ENCODE measurements around the gene INHA. TPM values are rescaled to one million over a fixed set of nuclear protein-coding genes. Genes with fewer than 3 reads are reported as not detected.

The INHA gene
- total RNA-seq, 1 donor from 2014 or later = not detected

DNA sequence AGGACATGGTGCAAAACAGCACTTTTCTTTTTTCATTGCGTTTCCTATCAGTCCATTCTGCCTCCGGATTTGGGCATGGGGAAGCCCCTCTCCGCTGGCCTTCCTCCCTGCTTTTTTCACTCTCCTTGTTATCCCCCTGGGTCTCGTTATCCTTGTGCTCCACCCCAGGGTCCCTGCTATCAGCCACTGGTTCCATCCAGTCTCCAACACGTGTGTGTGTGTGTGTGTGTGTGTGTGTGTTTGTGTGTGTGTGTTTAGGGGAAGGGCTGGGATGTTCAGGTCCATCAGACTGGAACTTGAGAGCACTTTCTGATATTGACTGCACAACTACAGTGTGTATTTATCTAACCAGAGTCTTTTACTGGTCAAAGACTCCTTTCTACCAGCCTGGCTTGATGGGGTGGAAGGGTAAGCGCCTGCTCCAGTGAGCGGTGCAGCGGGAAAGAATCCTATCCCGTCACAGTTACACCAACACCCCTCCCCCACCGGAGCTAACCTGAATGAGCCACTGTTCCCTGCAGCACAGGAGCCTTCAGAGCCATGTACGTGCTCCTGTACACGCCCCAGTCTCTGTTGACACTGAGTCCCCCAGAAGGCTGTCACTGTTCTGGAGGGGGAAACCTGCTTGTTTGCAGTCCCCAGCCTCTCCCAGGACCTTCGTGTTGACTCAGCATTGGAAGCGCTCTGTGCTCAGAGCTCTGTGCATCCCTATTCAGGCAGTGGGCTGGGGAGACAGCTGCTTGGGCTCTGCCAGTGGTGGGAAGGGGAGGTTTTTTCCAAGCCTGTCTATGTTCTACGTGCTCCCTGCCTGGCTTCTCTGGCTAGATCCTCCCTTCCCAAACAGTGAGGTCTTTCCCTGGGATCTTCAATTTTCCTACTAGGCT is 4.6 kb downstream of the INHA start:
- Mint-ChIP-seq H3K36me3 (ENCODE audit: low read depth) (no peaks in the 10 kb centered on the region), H3K4me3 (no peak overlapping the region), H3K27ac (no peak overlapping the region), H3K9me3 (no peaks in the 10 kb centered on the region), H3K27me3 (ENCODE audit: insufficient read depth) (peaks cover 24% of the 10 kb centered on the region), H3K4me1 (ENCODE audit: low read depth) (no peaks in the 10 kb centered on the region)
- no peak for DNase-seq (ENCODE audit: low spot score)
- intact Hi-C loops (cut with micrococcal nuclease) = no loop called here

DNA sequence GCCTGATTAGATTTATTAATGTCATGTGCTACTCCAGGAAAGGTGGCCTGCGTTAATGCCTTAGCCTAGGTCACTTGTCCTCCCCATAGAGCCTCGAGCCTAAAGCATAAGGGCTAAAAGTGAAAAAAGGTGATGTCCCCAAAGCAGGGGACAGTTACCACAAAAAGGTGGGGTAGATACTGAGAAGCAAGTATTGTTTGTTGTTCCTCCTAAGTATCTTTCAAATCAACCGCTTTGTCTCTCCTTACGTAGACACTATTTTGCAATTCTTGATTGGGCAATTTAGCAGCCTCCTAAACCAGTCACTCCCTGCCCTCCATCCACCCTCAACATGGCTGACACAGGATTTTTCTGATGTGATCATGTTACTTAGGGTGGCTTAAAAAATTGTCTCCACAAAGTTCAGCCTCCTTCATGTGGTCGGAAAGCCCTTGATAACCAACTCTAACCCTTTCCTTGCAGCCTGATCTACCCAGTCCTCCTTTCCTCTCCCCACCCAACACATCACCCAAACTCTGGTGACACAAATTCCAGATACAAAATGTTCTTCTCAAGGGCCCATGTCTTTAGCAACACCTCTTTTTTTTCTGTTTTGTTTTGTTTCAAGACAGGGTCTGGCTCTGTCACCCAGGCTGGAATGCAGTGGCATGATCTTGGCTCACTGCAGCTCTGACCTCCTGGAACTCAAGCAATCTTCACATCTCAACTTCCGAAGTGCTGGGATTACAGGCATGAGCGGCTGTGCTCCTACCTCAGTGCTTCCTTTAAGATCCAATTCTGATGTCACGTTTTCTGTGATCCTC is 6.9 kb downstream of the INHA start:
- no peaks in the 10 kb centered on the region for H3K4me1 Mint-ChIP-seq (ENCODE audit: low read depth)
- DNase-seq (ENCODE audit: low spot score) = no peak
- intact Hi-C loops (cut with micrococcal nuclease) = no loop called here
- H3K4me3 Mint-ChIP-seq = no peak overlapping the region
- no peaks in the 10 kb centered on the region for H3K9me3 Mint-ChIP-seq
- no peaks in the 10 kb centered on the region for H3K36me3 Mint-ChIP-seq (ENCODE audit: low read depth)
- peaks cover 10% of the 10 kb centered on the region for H3K27me3 Mint-ChIP-seq (ENCODE audit: insufficient read depth)
- H3K27ac Mint-ChIP-seq = no peak overlapping the region

DNA sequence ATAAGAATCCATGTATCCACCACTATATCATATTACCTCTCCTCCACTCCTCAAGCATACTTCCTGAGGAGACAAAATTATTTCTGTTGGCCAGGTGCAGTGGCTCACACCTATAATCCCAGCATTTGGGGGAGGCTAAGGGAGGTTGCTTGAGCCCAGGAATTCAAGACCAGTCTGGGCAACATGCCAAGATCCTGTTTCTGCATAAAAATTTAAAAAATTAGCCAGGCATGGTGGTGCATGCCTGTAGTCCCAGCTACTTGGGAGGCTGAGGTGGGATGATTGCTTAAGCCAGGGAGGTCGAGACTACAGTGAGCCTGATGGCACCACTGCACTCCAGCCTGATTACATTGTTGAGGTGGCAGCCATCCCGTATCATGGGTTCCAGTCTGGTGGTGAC is 9.2 kb downstream of the INHA start:
- H3K9me3 Mint-ChIP-seq = no peaks in the 10 kb centered on the region
- DNase-seq (ENCODE audit: low spot score) = no peak
- H3K4me1 Mint-ChIP-seq (ENCODE audit: low read depth) = no peaks in the 10 kb centered on the region
- intact Hi-C loops (cut with micrococcal nuclease) = no loop called here
- H3K36me3 Mint-ChIP-seq (ENCODE audit: low read depth) = no peaks in the 10 kb centered on the region
- peaks cover 11% of the 10 kb centered on the region for H3K27me3 Mint-ChIP-seq (ENCODE audit: insufficient read depth)
- H3K27ac Mint-ChIP-seq = no peak overlapping the region
- H3K4me3 Mint-ChIP-seq = no peak overlapping the region

DNA sequence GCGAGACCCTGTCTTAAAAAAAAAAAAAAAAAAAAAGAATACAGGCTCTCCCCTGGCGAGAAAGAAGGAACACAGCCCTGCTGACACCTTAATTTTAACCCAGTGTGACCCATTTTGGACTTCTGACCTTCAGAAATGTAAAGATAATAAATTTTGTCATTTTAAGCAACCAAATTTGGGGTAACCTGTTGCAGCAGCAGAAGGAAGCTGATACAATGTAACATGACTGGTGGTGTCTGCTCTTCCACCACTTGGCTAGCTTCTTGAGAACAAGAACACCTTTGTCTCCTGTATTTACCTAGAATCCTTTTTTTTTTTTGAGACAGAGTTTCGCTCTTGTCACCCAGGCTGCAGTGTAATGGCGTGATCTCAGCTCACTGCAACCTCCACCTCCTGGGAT is 19.0 kb downstream of the INHA start:
- Mint-ChIP-seq H3K4me3 (no peak overlapping the region), H3K9me3 (no peaks in the 10 kb centered on the region), H3K27ac (no peak overlapping the region), H3K27me3 (ENCODE audit: insufficient read depth) (peaks cover 5% of the 10 kb centered on the region), H3K36me3 (ENCODE audit: low read depth) (no peaks in the 10 kb centered on the region), H3K4me1 (ENCODE audit: low read depth) (no peaks in the 10 kb centered on the region)
- intact Hi-C loops (cut with micrococcal nuclease) = no loop called here
- DNase-seq (ENCODE audit: low spot score) = no peak

DNA sequence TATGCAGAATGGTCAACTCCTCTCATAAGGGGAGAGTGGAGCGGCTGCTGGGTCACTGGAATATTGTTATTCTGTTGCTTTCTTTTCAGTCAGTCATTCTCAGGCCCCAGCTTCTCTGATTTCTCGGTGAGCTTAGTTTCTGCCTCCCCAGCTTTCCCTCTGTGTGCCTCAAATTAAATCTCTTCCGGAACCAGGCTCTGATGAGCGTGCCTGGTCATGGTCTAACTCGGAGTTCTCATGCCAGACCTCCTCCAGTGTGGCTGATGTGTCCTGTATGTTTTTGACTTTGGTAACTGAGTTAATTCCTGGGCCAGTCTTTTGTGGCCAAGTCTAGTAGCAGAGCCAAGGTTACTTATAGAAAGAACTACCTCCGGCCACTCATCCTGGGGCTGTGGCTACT is 20.6 kb downstream of the INHA start:
- no peaks in the 10 kb centered on the region for H3K9me3 Mint-ChIP-seq
- intact Hi-C loops (cut with micrococcal nuclease) = no loop called here

DNA sequence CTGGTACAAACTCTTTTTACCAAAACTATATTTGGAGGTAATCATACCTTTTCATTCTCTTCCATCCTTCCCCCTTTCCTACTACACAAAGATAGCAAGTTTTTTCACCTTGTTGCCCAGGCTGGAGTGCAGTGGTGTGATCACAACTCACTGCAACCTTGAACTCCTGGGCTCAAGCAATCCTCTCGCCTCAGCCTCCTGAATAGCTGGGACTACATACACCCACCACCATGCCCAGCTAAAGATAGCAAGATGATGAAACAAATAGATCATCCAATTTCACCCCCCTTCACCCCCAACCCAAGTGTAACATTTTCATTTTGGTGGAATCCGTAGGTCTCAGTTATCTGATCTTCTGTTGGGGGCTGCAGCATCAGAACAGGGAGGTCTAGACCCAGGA is 21.0 kb downstream of the INHA start:
- no peak overlapping the region for H3K4me3 Mint-ChIP-seq
- peaks cover 11% of the 10 kb centered on the region for H3K4me1 Mint-ChIP-seq (ENCODE audit: low read depth)
- H3K27me3 Mint-ChIP-seq (ENCODE audit: insufficient read depth) = peaks cover 2% of the 10 kb centered on the region
- no peaks in the 10 kb centered on the region for H3K9me3 Mint-ChIP-seq
- DNase-seq (ENCODE audit: low spot score) = no peak
- H3K27ac Mint-ChIP-seq = no peak overlapping the region
- intact Hi-C loops (cut with micrococcal nuclease) = no loop called here
- H3K36me3 Mint-ChIP-seq (ENCODE audit: low read depth) = no peaks in the 10 kb centered on the region

More for the DNA sequence above, 20.6 kb downstream of the INHA start:
- Mint-ChIP-seq H3K4me1 (ENCODE audit: low read depth) (peaks cover 8% of the 10 kb centered on the region), H3K36me3 (ENCODE audit: low read depth) (no peaks in the 10 kb centered on the region), H3K27me3 (ENCODE audit: insufficient read depth) (peaks cover 2% of the 10 kb centered on the region), H3K27ac (no peak overlapping the region), H3K4me3 (no peak overlapping the region)
- DNase-seq (ENCODE audit: low spot score) = no peak

DNA sequence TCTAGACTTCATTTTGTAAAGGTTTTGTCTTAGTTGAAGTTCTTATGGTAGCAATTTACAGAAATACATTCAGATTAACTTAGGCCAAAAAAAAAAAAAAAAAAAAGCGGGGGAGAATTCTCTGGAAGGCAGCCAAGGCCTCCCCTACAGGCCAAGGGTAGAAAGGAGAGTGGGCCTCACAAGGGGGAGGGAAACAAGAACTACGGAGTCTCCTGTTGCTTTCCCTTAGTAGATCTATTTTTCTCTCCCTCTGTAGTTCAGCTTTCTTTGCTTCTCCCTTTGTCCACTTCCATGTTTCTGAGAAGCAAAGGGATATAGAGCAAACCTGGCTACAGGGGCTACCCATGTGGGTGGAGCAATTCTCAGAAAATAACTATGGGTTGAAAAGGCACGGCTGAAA is 23.1 kb downstream of the INHA start:
- Mint-ChIP-seq H3K27ac (no peak overlapping the region), H3K9me3 (no peaks in the 10 kb centered on the region), H3K27me3 (ENCODE audit: insufficient read depth) (peaks cover 2% of the 10 kb centered on the region), H3K36me3 (ENCODE audit: low read depth) (peaks cover 2% of the 10 kb centered on the region), H3K4me3 (no peak overlapping the region), H3K4me1 (ENCODE audit: low read depth) (peaks cover 26% of the 10 kb centered on the region)
- DNase-seq (ENCODE audit: low spot score) = no peak
- intact Hi-C loops (cut with micrococcal nuclease) = loop anchor here (5.0 kb wide), 2 partner anchors 1028 to 1922 kb away; partner anchors contain the start of genes CNOT9 and USP37

DNA sequence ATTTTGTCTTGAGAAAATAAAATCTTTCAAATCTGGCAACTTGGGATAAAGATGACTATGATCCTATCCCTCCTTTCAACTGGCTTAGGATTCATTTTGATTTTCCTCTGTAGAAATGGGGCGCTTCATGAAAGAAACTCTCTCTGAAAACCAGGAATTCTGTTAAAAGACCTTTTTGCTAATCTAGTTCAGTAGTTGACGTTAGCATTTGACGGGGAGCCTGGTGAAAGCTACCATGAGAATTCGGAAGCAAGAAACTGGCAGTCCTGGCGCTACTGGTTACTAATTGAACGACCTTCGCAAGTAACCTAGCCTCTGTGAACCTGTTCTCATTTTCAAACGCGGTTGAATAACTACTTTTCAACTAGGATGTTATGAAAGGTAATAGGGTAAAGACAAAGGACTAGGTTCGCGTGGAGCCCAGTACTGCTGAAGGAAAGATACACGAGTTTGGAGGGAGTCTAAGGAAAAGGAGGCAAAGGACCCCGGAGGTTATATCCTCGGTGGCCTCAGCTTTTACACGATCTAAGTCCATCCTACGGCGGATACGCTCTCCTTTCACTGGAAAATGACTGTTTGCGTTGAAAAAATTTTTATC is 24.9 kb downstream of the INHA start:
- H3K4me3 Mint-ChIP-seq = peak overlapping the region; percentile 90
- H3K4me1 Mint-ChIP-seq (ENCODE audit: low read depth) = peaks cover 26% of the 10 kb centered on the region
- intact Hi-C loops (cut with micrococcal nuclease) = loop anchor here (1.0 to 5.0 kb wide), 10 partner anchors 45 to 1920 kb away; partner anchors contain the start of genes CHPF, CNOT9, DNAJB2 and GMPPA
- H3K27me3 Mint-ChIP-seq (ENCODE audit: insufficient read depth) = peaks cover 2% of the 10 kb centered on the region
- no peaks in the 10 kb centered on the region for H3K9me3 Mint-ChIP-seq
- peak overlapping the region; percentile 96 for H3K27ac Mint-ChIP-seq
- H3K36me3 Mint-ChIP-seq (ENCODE audit: low read depth) = peaks cover 6% of the 10 kb centered on the region
- no peak for DNase-seq (ENCODE audit: low spot score)

DNA sequence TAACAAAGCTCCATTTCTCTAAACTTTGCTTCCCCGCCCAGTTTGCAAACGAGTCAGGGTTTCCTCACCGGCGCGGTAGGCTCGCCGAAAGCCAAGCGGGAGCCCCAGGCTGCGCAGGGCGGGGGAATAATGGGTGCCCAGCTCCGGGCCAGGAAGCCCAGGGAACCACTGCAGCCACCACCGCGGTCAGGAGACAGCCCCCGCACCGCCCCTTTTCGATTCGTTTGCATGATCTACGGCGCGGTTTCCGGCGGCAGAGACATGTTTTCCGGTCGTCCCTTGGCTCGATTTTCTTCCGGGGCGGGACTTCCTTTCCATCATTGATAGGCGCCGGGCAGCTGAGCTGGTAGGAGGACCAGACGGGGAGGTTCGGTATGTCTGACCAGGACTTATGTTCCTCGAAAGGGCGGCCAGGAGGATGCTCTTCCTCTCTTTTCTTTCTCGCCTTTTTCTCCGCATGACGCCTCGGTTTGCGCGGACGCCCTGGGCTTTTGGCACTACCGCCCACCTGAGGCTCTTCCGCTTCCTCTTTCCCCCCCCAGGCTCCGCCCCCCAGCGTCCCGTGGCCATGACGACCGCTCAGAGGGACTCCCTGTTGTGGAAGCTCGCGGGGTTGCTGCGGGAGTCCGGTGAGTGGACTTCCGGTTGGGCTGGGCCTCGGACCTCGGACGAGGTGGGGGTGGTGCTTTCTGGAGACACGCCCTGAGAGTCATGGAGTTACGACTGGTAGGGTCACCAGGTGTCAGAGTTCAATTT is 25.6 kb downstream of the INHA start, which contains the start of gene STK11IP:
TSS of gene STK11IP (plus strand) at position 306 of the 756 bp plus-strand sequence. CDS start at position 569, 263 bp downstream.
- Mint-ChIP-seq H3K9me3 (no peaks in the 10 kb centered on the region), H3K4me3 (peak within 1 kb of the TSS; percentile 90), H3K4me1 (ENCODE audit: low read depth) (peaks cover 26% of the 10 kb centered on the region), H3K27me3 (ENCODE audit: insufficient read depth) (peaks cover 2% of the 10 kb centered on the region), H3K36me3 (ENCODE audit: low read depth) (peaks cover 6% of the 10 kb centered on the region), H3K27ac (peak within 1 kb of the TSS; percentile 96)
- peak; percentile 89 for DNase-seq (ENCODE audit: low spot score)
- intact Hi-C loops (cut with micrococcal nuclease) = loop anchor here (1.0 to 5.0 kb wide), 10 partner anchors 45 to 1920 kb away; partner anchors contain the start of genes CHPF, CNOT9, DNAJB2 and GMPPA

DNA sequence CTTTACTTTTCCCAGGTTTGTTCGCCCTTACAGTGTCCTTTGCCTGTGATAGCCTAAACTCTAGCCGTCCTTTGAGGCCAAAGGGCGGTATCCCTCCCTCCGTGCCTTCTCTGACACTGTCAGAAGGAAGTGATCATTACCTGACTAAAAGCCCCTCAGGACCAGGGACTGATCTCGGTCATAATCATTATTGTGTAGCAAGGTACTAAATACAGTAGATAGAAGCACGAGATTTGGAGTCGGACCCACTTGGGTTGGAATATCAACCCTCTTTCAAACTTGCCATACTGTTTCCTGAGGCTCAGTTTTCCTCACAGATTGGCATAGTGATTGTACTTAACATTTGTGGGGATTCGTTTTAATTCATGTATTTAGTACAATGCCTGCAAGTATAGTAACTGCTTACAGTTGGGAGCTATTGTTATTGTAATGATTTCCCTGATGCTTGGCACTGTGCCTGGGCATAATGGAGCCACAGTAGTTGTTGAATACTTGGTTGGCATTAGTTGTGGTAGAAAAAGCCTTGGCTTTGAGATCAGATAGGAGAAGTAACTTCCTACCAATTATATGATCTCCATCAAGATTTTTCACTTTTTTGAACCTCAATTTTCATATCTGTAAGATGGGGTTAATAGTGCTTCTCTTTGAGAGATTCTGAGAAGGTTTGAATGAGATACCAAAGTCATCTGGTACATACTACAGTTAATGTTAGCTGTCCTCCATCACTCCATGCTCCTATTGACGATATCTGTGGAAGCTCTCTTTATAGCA is 26.4 kb downstream of the INHA start:
- no peak for DNase-seq (ENCODE audit: low spot score)
- peaks cover 6% of the 10 kb centered on the region for H3K36me3 Mint-ChIP-seq (ENCODE audit: low read depth)
- H3K27ac Mint-ChIP-seq = peak overlapping the region; percentile 96
- H3K4me1 Mint-ChIP-seq (ENCODE audit: low read depth) = peaks cover 26% of the 10 kb centered on the region
- no peaks in the 10 kb centered on the region for H3K27me3 Mint-ChIP-seq (ENCODE audit: insufficient read depth)
- intact Hi-C loops (cut with micrococcal nuclease) = loop anchor here (5.0 kb wide), 2 partner anchors 1031 to 1919 kb away; partner anchors contain the start of genes CNOT9 and USP37
- peak overlapping the region; percentile 90 for H3K4me3 Mint-ChIP-seq
- H3K9me3 Mint-ChIP-seq = no peaks in the 10 kb centered on the region

DNA sequence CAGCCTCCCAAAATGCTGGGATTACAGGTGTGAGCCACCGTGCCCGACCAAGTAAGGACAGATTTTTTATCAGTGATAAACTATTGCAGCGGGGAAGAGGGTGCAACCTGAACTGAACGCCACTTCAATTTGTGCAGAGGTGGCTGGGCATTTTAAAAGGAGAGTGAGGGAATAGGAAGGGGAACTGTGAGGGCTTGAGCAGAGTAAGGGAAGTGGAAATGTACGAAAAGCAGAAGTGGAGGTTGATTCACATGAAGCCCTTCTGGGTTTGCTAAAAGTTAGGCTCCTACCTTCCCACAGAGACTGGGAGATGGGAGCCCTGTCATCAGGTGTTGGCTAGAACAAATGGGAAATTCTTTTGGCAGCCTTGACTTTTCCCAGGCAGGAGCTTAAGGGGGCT is 31.7 kb downstream of the INHA start:
- peaks cover 24% of the 10 kb centered on the region for H3K36me3 Mint-ChIP-seq (ENCODE audit: low read depth)
- no peak overlapping the region for H3K27ac Mint-ChIP-seq
- no peaks in the 10 kb centered on the region for H3K9me3 Mint-ChIP-seq
- no peaks in the 10 kb centered on the region for H3K27me3 Mint-ChIP-seq (ENCODE audit: insufficient read depth)
- H3K4me3 Mint-ChIP-seq = no peak overlapping the region
- intact Hi-C loops (cut with micrococcal nuclease) = no loop called here
- DNase-seq (ENCODE audit: low spot score) = no peak
- H3K4me1 Mint-ChIP-seq (ENCODE audit: low read depth) = peaks cover 8% of the 10 kb centered on the region
